Small intestine (tissue), 7 donors: Measurements from ENCODE around the gene RIPOR1. TPM values are rescaled to one million over a fixed set of nuclear protein-coding genes. Genes with fewer than 3 reads are reported as not detected.

Source experiments
- DNase-seq, 2 donors: peaks; one replicate each; pipeline versions ENCODE4 v3.0.0 to v3.0.0-alpha.2; 2013
- FAIRE-seq: peaks from 2 replicates; lab custom pipeline; 2012; peaks lifted over from hg19 to GRCh38; lab: Jason Lieb, UNC
- H3K27ac ChIP-seq, 3 donors: one replicate each; pipeline ENCODE4 v1.5.1; 2013; ENCODE audit warnings: low read length in 2 of 3, mild to moderate bottlenecking in 2 of 3, control low read depth in 1 of 3, inconsistent platforms in 1 of 3, low read depth in 1 of 3, moderate library complexity in 1 of 3
- H3K27me3 ChIP-seq, 3 donors: one replicate each; pipeline ENCODE4 v1.6.1; 2013; ENCODE audit warnings: low read length in 3 of 3, inconsistent platforms in 1 of 3; ENCODE audit not compliant: control insufficient read depth in 3 of 3, insufficient read depth in 3 of 3
- H3K36me3 ChIP-seq, 3 donors: one replicate each; pipeline ENCODE4 v1.6.1; 2013; ENCODE audit warnings: low read length in 3 of 3, inconsistent platforms in 1 of 3, low read depth in 1 of 3, mild to moderate bottlenecking in 1 of 3, moderate library complexity in 1 of 3; ENCODE audit not compliant: control insufficient read depth in 3 of 3, insufficient read depth in 2 of 3
- H3K4me1 ChIP-seq, 3 donors: one replicate each; pipeline ENCODE4 v1.6.1; 2013; ENCODE audit warnings: low read length in 2 of 3, inconsistent platforms in 1 of 3, low read depth in 1 of 3, mild to moderate bottlenecking in 1 of 3, moderate library complexity in 1 of 3; ENCODE audit not compliant: control insufficient read depth in 3 of 3, insufficient read depth in 2 of 3
- H3K4me3 ChIP-seq, 3 donors: one replicate each; pipeline ENCODE4 v1.5.1; 2013; ENCODE audit warnings: low read length in 3 of 3, control low read depth in 1 of 3, inconsistent platforms in 1 of 3, low read depth in 1 of 3, mild to moderate bottlenecking in 1 of 3, moderate library complexity in 1 of 3
- H3K9me3 ChIP-seq, 2 donors: one replicate each; pipeline ENCODE4 v1.6.1; 2013; ENCODE audit warnings: low read depth in 1 of 2, low read length in 1 of 2; ENCODE audit not compliant: control insufficient read depth in 2 of 2, insufficient read depth in 1 of 2
- WGBS, 3 donors: extraction: QIAGEN DNeasy Blood & Tissue Kit; methylation state at CpG; one replicate each; pipeline ENCODE4 v1.1.7; 2013; 5-methylcytosine and 5-hydroxymethylcytosine counted together
- polyA plus RNA-seq, 4 donors: library from polyadenylated mRNA; stranded (reverse) in 3 of 4; unstranded in 1 of 4; fragments of 200-250 nt in 3 of 4; fragments of 120-200 nt in 1 of 4; gene quantifications; one replicate each; pipeline versions ENCODE4 v1.2.1 to v1.2.3, GENCODE V29; 2013
- donor health status: healthy with polysubstance abuse.
- donor health status: control.
- donor health status: control.
- donor health status: Bipolar disorder and iron deficiency.
- donor health status: healthy.

The RIPOR1 gene
- polyA plus RNA-seq, 4 donors: 2.9 to 19.1 (median 10.9) TPM

- FAIRE-seq: no peak
- Histone ChIP-seq H3K27ac (no peak overlapping the region), H3K4me3 (no peak overlapping the region), H3K9me3 (peaks cover 0 to 2% of the 10 kb centered on the region in 2 donors), H3K4me1 (peaks cover 0 to 26% (median 0%) of the 10 kb centered on the region in 3 donors), H3K27me3 (peaks cover 0 to 53% (median 0%) of the 10 kb centered on the region in 3 donors), H3K36me3 (peaks cover 0 to 51% (median 2%) of the 10 kb centered on the region in 3 donors)
- DNase-seq: peak in 1 of 2 donors; percentile 34
- WGBS, 3 donors: 19 to 56% (median 47%) methylated on average over 4 of the region's 4 CpGs
Observed at GRCh38 chr16:67539271-67539670, 10.6 kb downstream of the RIPOR1 start.

GRCh38 chr16:67539691-67540635 lies 11.3 kb downstream of the RIPOR1 start:
- H3K4me1 ChIP-seq: peaks cover 0 to 26% (median 0%) of the 10 kb centered on the region in 3 donors
- H3K4me3 ChIP-seq: no peak overlapping the region
- no peak overlapping the region for H3K27ac ChIP-seq
- no peak for DNase-seq
- peaks cover 0 to 51% (median 0%) of the 10 kb centered on the region in 3 donors for H3K27me3 ChIP-seq
- WGBS, 3 donors: 68 to 82% (median 76%) methylated on average over 27 of the region's 27 CpGs
- no peak for FAIRE-seq
- peaks cover 0 to 58% (median 2%) of the 10 kb centered on the region in 3 donors for H3K36me3 ChIP-seq
- peaks cover 0 to 2% of the 10 kb centered on the region in 2 donors for H3K9me3 ChIP-seq

DNA sequence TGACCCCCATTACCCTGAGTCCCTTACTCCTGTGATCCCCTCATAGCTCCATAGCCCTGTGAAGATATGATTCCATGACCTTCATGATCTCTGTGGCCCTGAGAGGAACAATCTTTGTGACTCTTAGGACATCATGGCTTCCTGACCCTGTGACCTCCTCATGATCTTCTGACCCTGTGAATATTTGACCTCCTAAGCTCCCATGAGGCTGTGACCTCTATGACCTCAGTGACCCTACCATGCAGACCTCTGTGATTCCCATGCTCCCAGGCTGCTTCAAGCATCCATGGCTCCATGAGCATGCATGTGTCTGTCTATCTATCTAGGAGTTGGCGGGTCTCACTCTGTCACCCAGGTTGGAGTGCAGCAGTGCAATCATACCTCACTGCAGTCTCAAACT lies 12.1 kb downstream of the RIPOR1 start:
- H3K27ac ChIP-seq: no peak overlapping the region
- 95 to 100% (median 98%) methylated on average over 1 of the region's 1 CpG for WGBS, 3 donors
- peaks cover 0 to 26% (median 0%) of the 10 kb centered on the region in 3 donors for H3K4me1 ChIP-seq
- H3K36me3 ChIP-seq: peaks cover 0 to 66% (median 2%) of the 10 kb centered on the region in 3 donors
- DNase-seq (no peak), FAIRE-seq (no peak)
- peaks cover 0 to 2% of the 10 kb centered on the region in 2 donors for H3K9me3 ChIP-seq
- H3K27me3 ChIP-seq: peaks cover 0 to 43% (median 0%) of the 10 kb centered on the region in 3 donors
- H3K4me3 ChIP-seq: no peak overlapping the region

GRCh38 chr16:67541391-67542263 lies 13.0 kb downstream of the RIPOR1 start:
- FAIRE-seq (no peak), DNase-seq (no peak)
- Histone ChIP-seq H3K27ac (no peak overlapping the region), H3K9me3 (peaks cover 0 to 1% of the 10 kb centered on the region in 2 donors), H3K4me1 (peaks cover 0 to 26% (median 0%) of the 10 kb centered on the region in 3 donors), H3K27me3 (peaks cover 0 to 35% (median 0%) of the 10 kb centered on the region in 3 donors), H3K4me3 (no peak overlapping the region), H3K36me3 (peaks cover 0 to 75% (median 2%) of the 10 kb centered on the region in 3 donors)
- WGBS, 3 donors: 76 to 85% (median 77%) methylated on average over 13 to 14 of the region's 14 CpGs

GRCh38 chr16:67542464-67542863 lies 13.8 kb downstream of the RIPOR1 start:
- no peak overlapping the region for H3K27ac ChIP-seq
- peaks cover 0 to 25% (median 0%) of the 10 kb centered on the region in 3 donors for H3K4me1 ChIP-seq
- H3K9me3 ChIP-seq: no peaks in the 10 kb centered on the region
- H3K27me3 ChIP-seq: peaks cover 0 to 27% (median 0%) of the 10 kb centered on the region in 3 donors
- peaks cover 0 to 83% (median 2%) of the 10 kb centered on the region in 3 donors for H3K36me3 ChIP-seq
- FAIRE-seq (no peak), DNase-seq (no peak)
- H3K4me3 ChIP-seq: no peak overlapping the region

GRCh38 chr16:67543036-67543435 lies 14.4 kb downstream of the RIPOR1 start:
- no peak overlapping the region for H3K4me3 ChIP-seq
- no peaks in the 10 kb centered on the region for H3K9me3 ChIP-seq
- no peak for FAIRE-seq
- no peak overlapping the region for H3K27ac ChIP-seq
- H3K4me1 ChIP-seq: peaks cover 0 to 25% (median 0%) of the 10 kb centered on the region in 3 donors
- WGBS, 3 donors: 91 to 96% (median 91%) methylated on average over 8 of the region's 8 CpGs
- H3K27me3 ChIP-seq: peaks cover 0 to 22% (median 0%) of the 10 kb centered on the region in 3 donors
- DNase-seq: no peak
- H3K36me3 ChIP-seq: peaks cover 0 to 89% (median 2%) of the 10 kb centered on the region in 3 donors

DNA sequence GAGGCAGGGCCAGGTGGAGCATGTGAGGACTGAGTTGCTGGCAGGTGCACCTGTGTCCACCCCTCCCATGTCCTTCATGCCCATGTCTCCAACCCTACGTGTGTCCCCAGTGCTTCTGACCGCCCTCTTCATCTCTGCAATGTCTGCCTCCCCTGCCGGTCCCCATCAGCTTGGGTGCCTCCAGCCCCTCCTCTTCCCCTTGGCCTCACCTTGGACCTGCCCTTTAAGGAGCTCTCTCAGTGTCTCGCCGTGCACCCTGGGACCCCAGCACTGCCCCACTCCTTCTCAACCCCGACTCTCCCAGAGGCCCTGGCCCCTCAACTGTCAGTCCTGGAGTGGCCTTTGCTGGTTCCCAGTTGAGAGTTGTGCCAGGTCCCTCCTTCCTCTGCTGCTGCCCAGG lies 15.0 kb downstream of the RIPOR1 start:
- WGBS, 3 donors: 79 to 82% (median 81%) methylated on average over 6 of the region's 6 CpGs
- DNase-seq: no peak
- H3K4me1 ChIP-seq: peaks cover 0 to 20% (median 0%) of the 10 kb centered on the region in 3 donors
- H3K36me3 ChIP-seq: peaks cover 0 to 89% (median 2%) of the 10 kb centered on the region in 3 donors
- H3K4me3 ChIP-seq: no peak overlapping the region
- no peak for FAIRE-seq
- H3K27ac ChIP-seq: no peak overlapping the region
- H3K9me3 ChIP-seq: no peaks in the 10 kb centered on the region
- peaks cover 0 to 17% (median 0%) of the 10 kb centered on the region in 3 donors for H3K27me3 ChIP-seq
